SU-DHL-6 (cell line): ENCODE results near the gene TIMP3.

Experiments
- CTCF ChIP-seq: fragments of 200-600 bp; sonication (generic); IDR thresholded peaks from one replicate; pipeline ENCODE4 v1.5.1; 2017; ENCODE audit warnings: antibody characterized with exemption, mild to moderate bottlenecking, low read length, moderate library complexity; ENCODE audit not compliant: insufficient read depth, poor library complexity, severe bottlenecking
- EZH2phosphoT487 ChIP-seq: fragments of 200-600 bp; sonication (generic), shearing (Covaris generic); conservative IDR thresholded peaks from 2 replicates; pipeline ENCODE4 v1.6.1; 2018; ENCODE audit warnings: mild to moderate bottlenecking, antibody characterized with exemption, low read length, moderate library complexity, mixed read lengths

- TF ChIP-seq EZH2phosphoT487 (no peak), CTCF (no peak)
Observed at GRCh38 chr22:32811788-32812545, 10.5 kb downstream of the TIMP3 start.
